ENCODE results near the gene CMTM4.

The CMTM4 gene

DNA sequence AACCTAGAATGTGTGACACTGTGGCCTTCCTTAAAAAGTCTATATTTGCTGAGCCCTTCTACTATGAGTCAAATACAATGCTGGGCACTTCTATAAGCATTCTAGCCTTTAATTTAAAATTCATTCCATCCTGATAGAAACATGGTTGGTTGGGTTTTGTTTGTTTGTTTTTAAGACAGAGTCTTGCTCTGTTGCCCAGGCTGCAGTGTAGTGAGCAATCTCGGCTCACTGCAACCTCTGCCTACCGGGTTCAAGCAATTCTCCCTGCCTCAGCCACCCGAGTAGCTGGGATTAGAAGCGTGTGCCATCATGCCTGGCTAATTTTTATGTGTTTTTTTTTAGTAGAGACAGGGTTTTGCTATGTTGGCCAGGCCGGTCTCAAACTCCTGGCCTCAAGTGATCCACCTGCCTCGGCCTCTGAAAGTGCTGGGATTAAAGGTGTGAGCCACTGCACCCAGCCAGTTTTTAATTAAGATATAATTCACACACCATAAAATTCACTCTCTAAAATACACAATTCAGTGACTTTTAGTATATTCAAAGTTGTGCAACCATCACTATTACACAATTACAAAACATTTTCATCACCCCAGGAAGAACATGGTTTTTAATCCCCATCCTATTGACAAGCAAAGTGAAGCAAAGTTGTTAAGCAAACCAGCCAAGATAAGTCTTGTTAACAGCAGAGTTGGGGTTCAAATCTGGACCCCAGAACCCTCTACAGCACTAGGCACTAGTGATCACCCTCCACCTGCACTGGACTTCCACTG lies 42.8 kb downstream of the CMTM4 start:
- Histone ChIP-seq H3K9me3 (ENCODE audit: control insufficient read depth, low read length) (no peaks in the 10 kb centered on the region), H3K4me3 (ENCODE audit: extremely low read depth, insufficient read depth, low read length, poor library complexity, severe bottlenecking) (no peak overlapping the region), H3K36me3 (ENCODE audit: control insufficient read depth, insufficient read depth, low read length) (no peaks in the 10 kb centered on the region), H3K4me1 (ENCODE audit: control insufficient read depth, insufficient read depth, low read length, poor library complexity, severe bottlenecking) (peaks cover 4% of the 10 kb centered on the region), H3K27ac (ENCODE audit: low read depth, low read length, severe bottlenecking) (no peak overlapping the region)
- WGBS, 2 experiments (ENCODE audit: insufficient coverage in 2 of 2), result 86 to 94% methylated on average over 3 to 6 of the region's 6 CpGs

DNA sequence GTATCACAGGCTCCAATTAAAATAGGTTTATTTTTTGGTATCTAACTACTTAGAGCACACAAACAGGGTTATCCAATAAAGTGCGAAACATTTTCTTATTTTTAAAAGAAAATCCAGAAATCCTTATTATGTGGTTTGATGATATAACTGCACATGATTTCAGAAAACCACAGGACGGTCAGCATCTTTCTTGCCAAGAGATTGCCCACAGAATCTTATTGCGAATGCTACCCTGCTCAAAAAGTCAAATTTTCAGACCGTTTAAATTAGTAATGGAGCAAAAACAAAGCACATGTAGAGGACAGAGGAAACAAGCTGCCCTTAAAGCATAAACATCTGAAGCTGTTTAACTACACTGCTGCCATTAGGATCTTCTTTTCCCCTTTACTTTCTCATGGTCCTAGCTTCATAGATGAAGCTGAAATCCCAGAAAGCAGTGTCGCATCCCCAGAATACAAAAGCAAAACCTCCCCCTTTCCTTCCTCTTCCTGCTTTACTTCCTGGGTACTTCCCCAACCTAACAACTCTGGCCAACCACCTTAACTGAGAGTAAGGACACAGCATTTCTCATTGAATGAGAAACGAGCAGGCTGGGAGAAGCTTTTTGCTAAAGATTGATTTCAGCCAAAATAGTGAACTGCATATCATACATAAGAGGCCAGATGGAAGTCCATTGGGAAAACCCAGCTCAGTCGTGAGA lies 43.7 kb downstream of the CMTM4 start:
- Histone ChIP-seq H3K4me3 (ENCODE audit: extremely low read depth, insufficient read depth, low read length, poor library complexity, severe bottlenecking) (no peak overlapping the region), H3K36me3 (ENCODE audit: control insufficient read depth, insufficient read depth, low read length) (no peaks in the 10 kb centered on the region), H3K9me3 (ENCODE audit: control insufficient read depth, low read length) (no peaks in the 10 kb centered on the region), H3K27ac (ENCODE audit: low read depth, low read length, severe bottlenecking) (no peak overlapping the region), H3K4me1 (ENCODE audit: control insufficient read depth, insufficient read depth, low read length, poor library complexity, severe bottlenecking) (peaks cover 4% of the 10 kb centered on the region)
- WGBS, 2 experiments (ENCODE audit: insufficient coverage in 2 of 2), result 91 to 92% methylated on average over 5 of the region's 7 CpGs

DNA sequence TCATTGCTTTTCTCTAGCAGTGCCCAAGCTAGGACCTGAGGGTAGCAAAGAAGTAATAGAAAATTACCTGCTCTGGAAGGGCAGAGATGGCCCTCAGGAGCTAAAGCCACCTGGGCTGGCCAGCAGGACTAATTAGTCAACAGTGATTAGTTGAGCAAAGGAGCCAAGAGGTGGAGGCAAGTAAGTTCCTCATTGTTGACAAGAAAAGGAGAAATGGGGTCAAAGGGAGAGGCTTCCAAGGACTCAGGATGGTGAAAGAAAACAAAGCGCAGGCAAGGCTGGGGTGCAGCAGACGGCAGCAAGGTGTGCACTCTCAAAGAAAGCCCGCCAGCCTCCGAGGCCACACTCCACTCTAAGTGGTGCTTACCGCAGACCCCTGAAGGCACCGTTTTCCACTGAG lies 44.6 kb downstream of the CMTM4 start:
- Histone ChIP-seq H3K27ac (ENCODE audit: low read depth, low read length, severe bottlenecking) (no peak overlapping the region), H3K4me3 (ENCODE audit: extremely low read depth, insufficient read depth, low read length, poor library complexity, severe bottlenecking) (no peak overlapping the region), H3K36me3 (ENCODE audit: control insufficient read depth, insufficient read depth, low read length) (no peaks in the 10 kb centered on the region), H3K4me1 (ENCODE audit: control insufficient read depth, insufficient read depth, low read length, poor library complexity, severe bottlenecking) (peaks cover 4% of the 10 kb centered on the region), H3K9me3 (ENCODE audit: control insufficient read depth, low read length) (no peaks in the 10 kb centered on the region)
- WGBS, 2 experiments (ENCODE audit: insufficient coverage in 2 of 2), result 95 to 98% methylated on average over 5 to 6 of the region's 6 CpGs

DNA sequence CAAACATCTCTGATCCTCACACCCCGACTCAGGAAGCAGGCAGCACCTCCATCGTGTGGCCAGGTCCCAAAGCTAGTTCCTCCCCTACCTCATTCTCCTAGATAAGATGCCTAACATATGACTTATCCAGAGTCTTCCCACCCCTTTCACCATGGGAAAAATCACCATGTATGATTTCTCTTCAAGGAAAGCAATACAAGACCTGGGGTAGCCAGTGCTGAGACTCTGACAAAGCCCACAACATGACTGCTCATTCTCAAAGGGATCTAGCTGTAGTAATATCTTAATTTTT lies 45.1 kb downstream of the CMTM4 start:
- WGBS, 2 experiments (ENCODE audit: insufficient coverage in 2 of 2), result 69 to 71% methylated on average over 2 of the region's 2 CpGs
- Histone ChIP-seq H3K9me3 (ENCODE audit: control insufficient read depth, low read length) (no peaks in the 10 kb centered on the region), H3K36me3 (ENCODE audit: control insufficient read depth, insufficient read depth, low read length) (no peaks in the 10 kb centered on the region), H3K4me1 (ENCODE audit: control insufficient read depth, insufficient read depth, low read length, poor library complexity, severe bottlenecking) (peaks cover 4% of the 10 kb centered on the region), H3K4me3 (ENCODE audit: extremely low read depth, insufficient read depth, low read length, poor library complexity, severe bottlenecking) (no peak overlapping the region), H3K27ac (ENCODE audit: low read depth, low read length, severe bottlenecking) (no peak overlapping the region)

DNA sequence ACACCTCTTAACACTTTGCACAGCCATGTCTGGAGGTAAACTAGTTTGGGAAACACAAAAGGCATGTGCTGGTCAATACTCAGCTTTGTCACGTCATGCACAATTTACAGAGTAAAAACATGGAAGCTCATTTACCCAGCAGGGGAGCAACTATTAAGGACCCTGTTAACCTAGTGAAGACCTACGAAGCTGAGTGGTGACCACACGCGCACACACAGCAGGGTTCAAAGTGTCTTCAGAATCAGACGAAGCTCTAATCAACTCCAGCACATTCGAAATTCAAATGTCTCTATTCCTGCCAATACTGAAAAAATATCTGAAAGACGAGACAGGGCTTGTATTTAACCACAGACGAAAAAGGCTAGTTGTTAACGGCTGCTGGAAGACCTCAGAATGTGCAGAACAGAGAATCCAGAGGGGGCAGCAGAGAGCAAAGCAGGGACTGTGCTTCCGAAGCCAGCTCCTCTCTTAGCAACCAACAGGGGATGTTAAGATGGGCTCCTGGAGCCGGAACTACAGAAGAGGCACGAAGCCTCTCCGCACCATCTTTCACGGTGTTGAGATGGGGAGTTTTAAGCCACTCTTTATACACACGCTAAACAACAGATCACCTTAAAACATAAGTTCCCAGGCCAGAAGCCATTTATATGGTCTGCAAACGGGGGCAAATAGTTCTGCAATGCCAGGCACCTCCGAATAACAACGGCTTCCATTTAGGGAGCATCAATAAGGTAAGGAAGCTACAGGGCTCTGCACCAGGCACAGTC lies 45.7 kb downstream of the CMTM4 start:
- Histone ChIP-seq H3K27ac (ENCODE audit: low read depth, low read length, severe bottlenecking) (no peak overlapping the region), H3K36me3 (ENCODE audit: control insufficient read depth, insufficient read depth, low read length) (no peaks in the 10 kb centered on the region), H3K4me1 (ENCODE audit: control insufficient read depth, insufficient read depth, low read length, poor library complexity, severe bottlenecking) (peaks cover 4% of the 10 kb centered on the region), H3K9me3 (ENCODE audit: control insufficient read depth, low read length) (no peaks in the 10 kb centered on the region), H3K4me3 (ENCODE audit: extremely low read depth, insufficient read depth, low read length, poor library complexity, severe bottlenecking) (no peak overlapping the region)
- 44 to 48% methylated on average over 12 of the region's 18 CpGs for WGBS, 2 experiments (ENCODE audit: insufficient coverage in 2 of 2)

DNA sequence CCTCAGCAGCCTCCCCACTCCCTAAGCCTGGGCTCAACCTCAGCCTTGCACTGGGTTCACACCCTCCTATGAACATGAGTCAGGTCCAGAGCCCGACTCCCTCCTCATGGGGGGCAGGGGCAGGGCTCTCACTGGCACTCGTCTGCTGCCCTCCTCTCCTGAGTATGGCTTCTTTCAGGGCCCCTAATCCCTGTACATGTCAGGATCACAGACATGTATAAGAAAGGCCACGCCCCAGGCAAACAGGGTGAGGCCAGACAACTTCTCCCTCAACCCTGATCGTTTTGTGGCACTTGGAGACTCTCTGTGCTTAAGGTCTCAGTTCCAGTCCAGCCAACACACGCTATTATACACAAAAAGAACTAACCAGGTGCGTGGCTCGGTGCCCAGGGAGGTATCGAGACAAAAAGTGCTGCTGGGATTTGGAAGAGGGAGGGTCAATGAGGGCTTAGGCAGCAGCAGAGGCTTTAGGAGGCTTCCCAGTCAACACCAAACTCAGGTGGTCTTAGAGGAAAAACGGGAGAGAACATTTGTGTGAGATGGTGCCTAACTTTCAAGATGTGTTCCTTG lies 46.8 kb downstream of the CMTM4 start:
- no peak overlapping the region for H3K4me3 ChIP-seq (ENCODE audit: extremely low read depth, insufficient read depth, low read length, poor library complexity, severe bottlenecking)
- WGBS, 2 experiments (ENCODE audit: insufficient coverage in 2 of 2), result 83 to 93% methylated on average over 4 to 5 of the region's 9 CpGs
- no peaks in the 10 kb centered on the region for H3K9me3 ChIP-seq (ENCODE audit: control insufficient read depth, low read length)
- H3K27ac ChIP-seq (ENCODE audit: low read depth, low read length, severe bottlenecking), result no peak overlapping the region
- no peaks in the 10 kb centered on the region for H3K36me3 ChIP-seq (ENCODE audit: control insufficient read depth, insufficient read depth, low read length)
- peaks cover 4% of the 10 kb centered on the region for H3K4me1 ChIP-seq (ENCODE audit: control insufficient read depth, insufficient read depth, low read length, poor library complexity, severe bottlenecking)

DNA sequence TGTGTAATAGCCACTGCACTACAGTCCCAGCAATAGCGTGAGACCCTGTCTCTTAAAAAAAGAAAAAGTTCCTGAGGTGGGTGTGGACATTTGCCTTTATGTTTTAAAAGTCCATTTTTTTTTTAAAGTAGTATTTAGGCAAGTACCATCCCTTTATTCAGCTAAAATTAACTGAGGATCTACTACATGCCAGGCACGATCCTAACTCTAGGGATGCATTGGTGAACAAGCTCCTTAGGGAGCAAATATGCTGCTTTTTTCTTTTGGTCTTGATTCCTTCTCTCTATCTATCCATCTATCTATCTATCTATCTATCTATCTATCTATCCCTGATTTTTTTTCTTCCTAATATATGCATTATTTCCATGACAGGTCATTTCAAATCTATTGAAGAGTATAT lies 47.4 kb downstream of the CMTM4 start:
- H3K4me3 ChIP-seq (ENCODE audit: extremely low read depth, insufficient read depth, low read length, poor library complexity, severe bottlenecking), result no peak overlapping the region
- H3K36me3 ChIP-seq (ENCODE audit: control insufficient read depth, insufficient read depth, low read length), result no peaks in the 10 kb centered on the region
- H3K27ac ChIP-seq (ENCODE audit: low read depth, low read length, severe bottlenecking), result no peak overlapping the region

DNA sequence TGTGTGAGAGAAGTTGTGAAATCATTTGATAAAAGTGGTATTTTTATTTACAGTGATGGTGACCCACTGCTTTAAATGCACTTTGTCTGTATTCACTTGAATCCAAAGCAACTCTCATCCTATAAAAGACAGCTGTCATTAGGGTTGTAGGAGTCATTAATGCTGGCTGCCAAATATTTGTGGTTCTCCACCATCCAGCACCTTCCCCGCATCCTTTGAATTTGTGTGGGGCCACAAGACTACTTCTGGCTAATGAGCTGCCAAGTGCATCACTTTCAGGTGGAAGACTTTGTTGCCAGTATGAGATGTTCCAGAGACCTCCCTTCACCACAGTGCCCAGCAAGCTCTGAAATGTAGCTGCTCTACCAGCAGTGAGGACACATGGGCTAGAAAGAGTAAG lies 48.7 kb downstream of the CMTM4 start:
- H3K27ac ChIP-seq (ENCODE audit: low read depth, low read length, severe bottlenecking), result no peak overlapping the region
- no peak overlapping the region for H3K4me3 ChIP-seq (ENCODE audit: extremely low read depth, insufficient read depth, low read length, poor library complexity, severe bottlenecking)
- WGBS, 2 experiments (ENCODE audit: insufficient coverage in 2 of 2), result 86 to 100% methylated on average over 1 of the region's 1 CpG
- peaks cover 4% of the 10 kb centered on the region for H3K4me1 ChIP-seq (ENCODE audit: control insufficient read depth, insufficient read depth, low read length, poor library complexity, severe bottlenecking)
- H3K36me3 ChIP-seq (ENCODE audit: control insufficient read depth, insufficient read depth, low read length), result no peaks in the 10 kb centered on the region
- H3K9me3 ChIP-seq (ENCODE audit: control insufficient read depth, low read length), result no peaks in the 10 kb centered on the region

More for the DNA sequence above, 47.4 kb downstream of the CMTM4 start:
- 80 to 100% methylated on average over 1 of the region's 2 CpGs for WGBS, 2 experiments (ENCODE audit: insufficient coverage in 2 of 2)
- Histone ChIP-seq H3K9me3 (ENCODE audit: control insufficient read depth, low read length) (no peaks in the 10 kb centered on the region), H3K4me1 (ENCODE audit: control insufficient read depth, insufficient read depth, low read length, poor library complexity, severe bottlenecking) (peaks cover 4% of the 10 kb centered on the region)

DNA sequence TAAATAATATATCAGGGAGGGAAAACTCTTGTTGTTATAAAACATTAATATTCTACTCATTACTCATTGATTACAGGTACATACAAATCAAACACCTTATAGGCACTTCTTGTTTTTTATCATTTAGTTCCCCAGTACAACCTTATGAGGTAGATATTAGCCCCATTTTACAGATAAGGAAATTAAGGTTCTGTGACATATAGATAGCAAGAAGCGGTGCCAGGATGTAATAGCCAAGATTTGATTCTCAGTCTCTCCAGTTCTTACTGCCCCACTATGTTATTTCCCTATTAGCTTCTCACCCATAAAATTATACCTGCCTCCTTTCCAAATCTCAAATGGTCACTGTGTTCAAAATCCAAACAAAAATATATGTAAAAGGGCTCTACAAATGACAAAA lies 55.2 kb downstream of the CMTM4 start:
- Histone ChIP-seq H3K9me3 (ENCODE audit: control insufficient read depth, low read length) (no peaks in the 10 kb centered on the region), H3K27ac (ENCODE audit: low read depth, low read length, severe bottlenecking) (no peak overlapping the region), H3K4me1 (ENCODE audit: control insufficient read depth, insufficient read depth, low read length, poor library complexity, severe bottlenecking) (no peaks in the 10 kb centered on the region), H3K4me3 (ENCODE audit: extremely low read depth, insufficient read depth, low read length, poor library complexity, severe bottlenecking) (no peak overlapping the region), H3K36me3 (ENCODE audit: control insufficient read depth, insufficient read depth, low read length) (no peaks in the 10 kb centered on the region)
- WGBS, 2 experiments (ENCODE audit: insufficient coverage in 2 of 2), result no CpG with 5 or more reads among the region's 1 CpG

DNA sequence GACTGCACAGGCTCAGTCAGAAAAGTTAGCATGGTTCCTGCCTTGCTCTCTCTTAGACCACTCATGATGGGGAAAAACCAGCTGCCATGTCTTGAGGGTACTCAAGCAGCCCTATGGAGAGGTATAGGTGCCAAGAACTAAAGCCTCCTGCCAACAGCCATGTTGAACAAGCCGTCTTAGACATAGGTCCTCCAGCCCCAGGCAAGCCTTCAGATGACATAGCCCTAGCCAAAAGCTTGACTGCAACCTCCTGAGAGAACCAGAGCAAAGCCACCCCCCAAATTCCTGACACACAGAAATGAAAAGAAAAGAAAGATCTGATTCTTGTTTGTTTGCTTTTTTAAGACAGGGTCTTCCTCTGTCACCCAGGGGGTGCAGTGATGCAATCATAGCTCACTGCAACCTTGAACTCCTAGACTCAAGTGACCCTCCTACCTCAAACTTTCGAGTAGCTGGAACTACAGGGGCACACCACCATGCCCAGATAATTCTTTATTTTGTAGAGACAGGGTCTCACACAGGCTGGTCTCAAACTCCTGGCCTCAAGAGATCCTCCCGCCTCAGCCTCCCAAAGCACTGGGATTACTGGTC lies 55.7 kb downstream of the CMTM4 start:
- WGBS, 2 experiments (ENCODE audit: insufficient coverage in 2 of 2), result 100% methylated on average over 1 to 2 of the region's 3 CpGs
- Histone ChIP-seq H3K4me1 (ENCODE audit: control insufficient read depth, insufficient read depth, low read length, poor library complexity, severe bottlenecking) (no peaks in the 10 kb centered on the region), H3K36me3 (ENCODE audit: control insufficient read depth, insufficient read depth, low read length) (no peaks in the 10 kb centered on the region), H3K9me3 (ENCODE audit: control insufficient read depth, low read length) (no peaks in the 10 kb centered on the region), H3K4me3 (ENCODE audit: extremely low read depth, insufficient read depth, low read length, poor library complexity, severe bottlenecking) (no peak overlapping the region), H3K27ac (ENCODE audit: low read depth, low read length, severe bottlenecking) (no peak overlapping the region)

Measured in mesodermal cell (in vitro differentiated cells).